MCF 10A (cell line): ENCODE measurements around the gene DCLK1. TPM values are rescaled to one million over a fixed set of nuclear protein-coding genes. Genes with fewer than 3 reads are reported as not detected.

Source experiments
- BruUV-seq: library from RNA; stranded (reverse); fragments of 400-500 nt; replicated peaks from 2 replicates; lab custom pipeline; 2021; lab: Mats Ljungman, UMichigan
- CTCF ChIA-PET: fragments of 300-600 bp; sonication (Branson Sonifier 250); formaldehyde crosslinking; extraction: SDS; loops from one replicate; lab custom pipeline; 2021; ENCODE audit warnings: antibody characterized with exemption, inconsistent platforms; lab: Yijun Ruan, JAX
- POLR2A ChIA-PET: fragments of 300-600, 350-650 bp; sonication (Branson Sonifier 250); formaldehyde crosslinking; extraction: SDS; loops from one replicate; lab custom pipeline; 2020; ENCODE audit warnings: antibody characterized with exemption, inconsistent platforms; lab: Yijun Ruan, JAX
- DNase-seq: peaks from one replicate; pipeline ENCODE4 v3.0.0-alpha.2; 2018; ENCODE audit not compliant: unreplicated experiment
- H3K27ac Mint-ChIP-seq: one replicate; pipeline ENCODE4 v1.8.0; 2022; ENCODE audit warnings: mild to moderate bottlenecking, low read depth, mixed read lengths; ENCODE audit not compliant: unreplicated experiment
- H3K27me3 Mint-ChIP-seq: one replicate; pipeline ENCODE4 v1.8.0; 2022; ENCODE audit warnings: mixed read lengths; ENCODE audit not compliant: insufficient read depth, unreplicated experiment
- H3K36me3 Mint-ChIP-seq: one replicate; pipeline ENCODE4 v1.8.0; 2022; ENCODE audit warnings: mild to moderate bottlenecking, moderate library complexity, mixed read lengths; ENCODE audit not compliant: insufficient read depth, unreplicated experiment
- H3K4me1 Mint-ChIP-seq: one replicate; pipeline ENCODE4 v1.8.0; 2022; ENCODE audit warnings: mixed read lengths; ENCODE audit not compliant: insufficient read depth, unreplicated experiment
- H3K4me3 Mint-ChIP-seq: one replicate; pipeline ENCODE4 v1.8.0; 2022; ENCODE audit warnings: mild to moderate bottlenecking, moderate library complexity, mixed read lengths; ENCODE audit not compliant: unreplicated experiment
- H3K9me3 Mint-ChIP-seq: one replicate; pipeline ENCODE4 v1.8.0; 2022; ENCODE audit warnings: mixed read lengths; ENCODE audit not compliant: unreplicated experiment
- intact Hi-C: fragments of 100-400 bp; cut with micrococcal nuclease; formaldehyde crosslinking; loops from 2 replicates; pipeline ENCODE4 v1.14.1; 2022
- total RNA-seq: library from RNA; stranded (reverse); gene quantifications from 2 replicates; pipeline ENCODE4 v1.2.3, GENCODE V29; 2022
- TF ChIP-seq, protein P1 (sequence below): fragments of 200-600 bp; IDR thresholded peaks from one replicate; pipeline ENCODE4 v1.8.0; 2022; ENCODE audit warnings: antibody characterized with exemption, mild to moderate bottlenecking; ENCODE audit not compliant: unreplicated experiment

The DCLK1 gene
- total RNA-seq, 1 experiment from 2014 or later = 0.44 TPM

DNA sequence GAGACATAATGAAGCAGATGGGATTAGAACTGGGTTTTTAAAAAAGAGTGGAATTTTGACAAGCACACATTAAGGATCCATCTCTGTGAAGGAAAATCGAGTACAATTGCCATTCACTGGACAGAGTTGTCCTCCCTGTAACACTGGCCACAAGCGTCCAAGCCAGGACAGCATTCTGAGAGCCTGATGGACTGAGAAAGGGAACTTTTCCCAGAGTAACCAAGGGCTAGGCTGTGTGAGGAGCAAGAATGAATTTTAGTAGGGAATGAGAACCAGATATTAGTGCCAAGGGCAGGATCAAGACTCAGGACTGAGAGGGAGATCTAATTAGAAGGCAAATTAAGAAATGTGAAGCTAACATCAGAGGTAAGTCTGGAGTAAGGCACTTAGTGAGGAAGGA is 73.1 kb downstream of the DCLK1 start:
- intact Hi-C loops = no loop called here
- TF ChIP-seq, protein P1, sequence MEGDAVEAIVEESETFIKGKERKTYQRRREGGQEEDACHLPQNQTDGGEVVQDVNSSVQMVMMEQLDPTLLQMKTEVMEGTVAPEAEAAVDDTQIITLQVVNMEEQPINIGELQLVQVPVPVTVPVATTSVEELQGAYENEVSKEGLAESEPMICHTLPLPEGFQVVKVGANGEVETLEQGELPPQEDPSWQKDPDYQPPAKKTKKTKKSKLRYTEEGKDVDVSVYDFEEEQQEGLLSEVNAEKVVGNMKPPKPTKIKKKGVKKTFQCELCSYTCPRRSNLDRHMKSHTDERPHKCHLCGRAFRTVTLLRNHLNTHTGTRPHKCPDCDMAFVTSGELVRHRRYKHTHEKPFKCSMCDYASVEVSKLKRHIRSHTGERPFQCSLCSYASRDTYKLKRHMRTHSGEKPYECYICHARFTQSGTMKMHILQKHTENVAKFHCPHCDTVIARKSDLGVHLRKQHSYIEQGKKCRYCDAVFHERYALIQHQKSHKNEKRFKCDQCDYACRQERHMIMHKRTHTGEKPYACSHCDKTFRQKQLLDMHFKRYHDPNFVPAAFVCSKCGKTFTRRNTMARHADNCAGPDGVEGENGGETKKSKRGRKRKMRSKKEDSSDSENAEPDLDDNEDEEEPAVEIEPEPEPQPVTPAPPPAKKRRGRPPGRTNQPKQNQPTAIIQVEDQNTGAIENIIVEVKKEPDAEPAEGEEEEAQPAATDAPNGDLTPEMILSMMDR = no peak
- no peak for DNase-seq
- Mint-ChIP-seq H3K4me3 (no peak overlapping the region), H3K27me3 (peaks cover 33% of the 10 kb centered on the region), H3K4me1 (no peaks in the 10 kb centered on the region), H3K9me3 (no peaks in the 10 kb centered on the region), H3K27ac (no peak overlapping the region), H3K36me3 (no peaks in the 10 kb centered on the region)
- CTCF ChIA-PET = no interaction called here
- POLR2A ChIA-PET = no interaction called here
- no TSS peak for BruUV-seq

DNA sequence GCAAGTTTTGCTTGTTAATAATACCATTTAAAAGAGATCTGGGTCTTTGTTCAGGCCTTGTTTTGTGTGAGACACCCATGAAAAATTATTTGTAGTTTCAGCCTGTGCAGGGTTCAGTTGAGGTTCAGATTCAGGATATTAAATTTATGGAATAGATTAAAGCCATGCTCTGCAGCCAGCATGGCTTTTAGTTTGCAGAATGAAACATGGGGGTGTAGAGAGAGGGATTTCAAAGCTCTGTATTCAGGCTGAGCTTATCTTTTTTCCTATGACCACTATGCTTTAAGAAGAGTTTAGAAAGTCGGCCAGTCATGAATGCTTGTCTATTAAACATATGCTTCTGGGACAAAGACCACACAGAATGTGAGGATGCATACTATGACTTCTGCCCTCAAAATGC is 73.6 kb downstream of the DCLK1 start:
- DNase-seq = no peak
- TF ChIP-seq, protein P1 = no peak
- peaks cover 39% of the 10 kb centered on the region for H3K27me3 Mint-ChIP-seq

DNA sequence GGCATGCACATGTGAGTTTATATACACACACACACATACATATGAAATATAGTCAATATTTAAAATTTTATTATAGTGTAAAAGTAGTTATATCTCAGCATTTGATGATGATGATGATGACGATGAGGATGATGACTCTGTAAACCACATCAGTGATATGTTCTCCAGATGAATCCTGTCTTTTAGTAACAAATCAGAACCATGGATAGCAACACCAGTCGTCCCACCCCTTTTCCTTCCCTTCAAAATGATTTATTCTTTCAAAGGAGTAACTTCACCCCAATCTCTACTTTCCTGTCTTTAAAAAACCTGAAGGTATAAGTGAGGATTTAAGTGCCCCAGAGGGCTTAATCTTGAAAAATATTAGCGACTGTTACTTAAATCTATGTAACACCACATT is 74.1 kb downstream of the DCLK1 start:
- ChIA-PET POLR2A (no interaction called here), CTCF (interaction anchor here (0.6 kb wide), 1 partner anchor 79 kb away, joined by 3 read pairs; no protein-coding TSS in a partner anchor)
- H3K27me3 Mint-ChIP-seq = peaks cover 44% of the 10 kb centered on the region
- no peak overlapping the region for H3K27ac Mint-ChIP-seq
- no peak overlapping the region for H3K4me3 Mint-ChIP-seq
- TF ChIP-seq, protein P1 = no peak
- no peaks in the 10 kb centered on the region for H3K4me1 Mint-ChIP-seq
- no TSS peak for BruUV-seq
- peak; percentile 27 for DNase-seq
- intact Hi-C loops = no loop called here
- H3K9me3 Mint-ChIP-seq = no peaks in the 10 kb centered on the region
- no peaks in the 10 kb centered on the region for H3K36me3 Mint-ChIP-seq

More for the DNA sequence above, 73.6 kb downstream of the DCLK1 start:
- no peaks in the 10 kb centered on the region for H3K36me3 Mint-ChIP-seq
- H3K27ac Mint-ChIP-seq = no peak overlapping the region
- H3K9me3 Mint-ChIP-seq = no peaks in the 10 kb centered on the region
- no peaks in the 10 kb centered on the region for H3K4me1 Mint-ChIP-seq
- BruUV-seq = no TSS peak
- no peak overlapping the region for H3K4me3 Mint-ChIP-seq
- intact Hi-C loops = no loop called here
- ChIA-PET CTCF (interaction anchor here (0.6 kb wide), 1 partner anchor 78 kb away, joined by 3 read pairs; no protein-coding TSS in a partner anchor), POLR2A (no interaction called here)

GRCh38 chr13:36055366-36055765 is 75.8 kb downstream of the DCLK1 start:
- intact Hi-C loops = no loop called here

More at GRCh38 chr13:36055366-36055765, 75.8 kb downstream of the DCLK1 start:
- Mint-ChIP-seq H3K27ac (no peak overlapping the region), H3K4me1 (no peaks in the 10 kb centered on the region), H3K36me3 (no peaks in the 10 kb centered on the region), H3K9me3 (no peaks in the 10 kb centered on the region), H3K4me3 (no peak overlapping the region), H3K27me3 (peaks cover 46% of the 10 kb centered on the region)
- ChIA-PET CTCF (no interaction called here), POLR2A (no interaction called here)
- TF ChIP-seq, protein P1 = no peak
- no peak for DNase-seq
- no TSS peak for BruUV-seq
